Skeletal muscle tissue (tissue), 4 donors: ENCODE measurements around the gene UBR7. TPM values are rescaled to one million over a fixed set of nuclear protein-coding genes. Genes with fewer than 3 reads are reported as not detected.

Experiments
- H3K27ac ChIP-seq: one replicate; pipeline ENCODE4 v1.7.0; 2013; ENCODE audit warnings: mild to moderate bottlenecking, low read depth, low read length, inconsistent platforms
- H3K27me3 ChIP-seq, 3 donors: one replicate each; pipeline ENCODE4 v1.7.0; 2013; ENCODE audit warnings: low read length in 3 of 3; ENCODE audit not compliant: control insufficient read depth in 3 of 3, insufficient read depth in 3 of 3
- H3K36me3 ChIP-seq, 3 donors: one replicate each; pipeline ENCODE4 v1.7.0; 2013; ENCODE audit warnings: low read length in 3 of 3; ENCODE audit not compliant: control insufficient read depth in 3 of 3, insufficient read depth in 3 of 3
- H3K4me1 ChIP-seq, 3 donors: one replicate each; pipeline ENCODE4 v1.7.0; 2013; ENCODE audit warnings: low read length in 3 of 3, mild to moderate bottlenecking in 3 of 3; ENCODE audit not compliant: control insufficient read depth in 3 of 3, insufficient read depth in 3 of 3
- H3K4me3 ChIP-seq, 3 donors: one replicate each; pipeline ENCODE4 v1.7.0; 2013; ENCODE audit warnings: low read length in 3 of 3
- H3K9ac ChIP-seq, 3 donors: one replicate each; pipeline ENCODE4 v1.7.0; 2013; ENCODE audit warnings: low read length in 3 of 3, mild to moderate bottlenecking in 3 of 3, moderate library complexity in 2 of 3, low read depth in 1 of 3
- H3K9me3 ChIP-seq, 3 donors: one replicate each; pipeline ENCODE4 v1.7.0; 2013; ENCODE audit warnings: low read length in 3 of 3; ENCODE audit not compliant: control insufficient read depth in 3 of 3
- total RNA-seq: library from RNA; depleted of rRNA; stranded (reverse); fragments of >200 nt; gene quantifications from one replicate; pipeline ENCODE4 v1.2.3, GENCODE V29; 2014
- donor health status: Osteomylitis.

UBR7 gene
- total RNA-seq, 1 donor from 2014 or later: 26.1 TPM

DNA sequence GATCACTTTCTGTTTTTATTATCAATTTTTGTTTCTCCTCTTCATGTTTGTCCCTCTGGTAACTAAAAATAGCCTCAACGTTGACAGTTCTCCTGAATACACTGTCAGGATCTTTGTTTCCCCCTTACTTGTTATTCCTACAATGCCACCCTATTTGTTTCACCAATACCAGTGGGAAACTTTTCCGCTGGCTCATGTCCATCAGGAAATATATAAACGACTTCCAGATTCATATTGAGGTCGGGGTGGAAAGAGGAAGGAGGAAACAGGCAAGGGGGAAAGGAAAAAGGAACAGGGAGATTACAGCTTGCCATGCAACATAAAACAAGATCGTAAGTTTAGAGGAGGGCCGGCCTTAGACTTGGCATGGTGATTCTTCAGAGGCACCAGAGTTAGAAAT lies 64.1 kb downstream of the UBR7 start:
- Histone ChIP-seq H3K36me3 (peaks cover 0 to 5% (median 3%) of the 10 kb centered on the region in 3 donors), H3K9me3 (no peaks in the 10 kb centered on the region), H3K27ac (no peak overlapping the region), H3K27me3 (no peaks in the 10 kb centered on the region), H3K4me1 (peaks cover 0 to 16% (median 14%) of the 10 kb centered on the region in 3 donors), H3K4me3 (no peak overlapping the region), H3K9ac (no peak overlapping the region)

DNA sequence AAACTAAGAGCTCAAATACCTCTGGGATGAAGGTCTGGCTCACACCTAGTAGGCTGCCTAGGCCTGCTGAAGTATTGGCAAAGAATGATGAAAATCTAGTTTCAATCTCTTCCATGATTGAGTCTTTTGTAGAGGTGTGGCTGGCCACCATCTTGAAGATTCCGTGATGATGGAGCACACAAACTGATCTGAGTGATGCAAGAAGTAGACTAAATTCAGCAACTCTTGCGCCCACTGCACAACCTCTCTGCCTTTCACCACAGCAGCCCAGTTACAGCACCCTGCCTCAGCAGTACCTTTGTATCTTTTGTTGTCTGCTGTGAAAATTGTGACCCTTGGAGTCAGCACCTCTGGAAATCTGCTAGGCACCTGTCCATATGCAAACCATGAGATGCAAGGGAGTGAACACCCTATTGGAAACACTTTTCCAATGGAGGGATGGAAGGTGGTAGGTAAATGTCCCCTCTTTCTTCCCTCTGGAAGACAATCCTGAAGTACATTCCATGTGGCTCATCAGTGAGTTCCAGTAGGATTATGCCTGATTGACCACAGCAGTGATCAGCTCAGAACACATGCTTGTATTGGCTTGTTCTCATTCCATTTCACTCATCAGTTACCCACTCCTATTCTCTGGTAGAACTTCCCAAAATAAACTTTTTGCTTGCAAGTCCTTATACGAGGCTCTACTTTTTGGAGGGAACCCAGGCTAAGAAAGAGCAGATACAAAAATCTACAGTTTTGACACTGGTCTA lies 67.2 kb downstream of the UBR7 start:
- Histone ChIP-seq H3K27me3 (no peaks in the 10 kb centered on the region), H3K4me3 (no peak overlapping the region), H3K27ac (no peak overlapping the region), H3K4me1 (peaks cover 0 to 14% (median 7%) of the 10 kb centered on the region in 3 donors), H3K9ac (no peak overlapping the region), H3K36me3 (peaks cover 0 to 5% (median 3%) of the 10 kb centered on the region in 3 donors), H3K9me3 (no peaks in the 10 kb centered on the region)

DNA sequence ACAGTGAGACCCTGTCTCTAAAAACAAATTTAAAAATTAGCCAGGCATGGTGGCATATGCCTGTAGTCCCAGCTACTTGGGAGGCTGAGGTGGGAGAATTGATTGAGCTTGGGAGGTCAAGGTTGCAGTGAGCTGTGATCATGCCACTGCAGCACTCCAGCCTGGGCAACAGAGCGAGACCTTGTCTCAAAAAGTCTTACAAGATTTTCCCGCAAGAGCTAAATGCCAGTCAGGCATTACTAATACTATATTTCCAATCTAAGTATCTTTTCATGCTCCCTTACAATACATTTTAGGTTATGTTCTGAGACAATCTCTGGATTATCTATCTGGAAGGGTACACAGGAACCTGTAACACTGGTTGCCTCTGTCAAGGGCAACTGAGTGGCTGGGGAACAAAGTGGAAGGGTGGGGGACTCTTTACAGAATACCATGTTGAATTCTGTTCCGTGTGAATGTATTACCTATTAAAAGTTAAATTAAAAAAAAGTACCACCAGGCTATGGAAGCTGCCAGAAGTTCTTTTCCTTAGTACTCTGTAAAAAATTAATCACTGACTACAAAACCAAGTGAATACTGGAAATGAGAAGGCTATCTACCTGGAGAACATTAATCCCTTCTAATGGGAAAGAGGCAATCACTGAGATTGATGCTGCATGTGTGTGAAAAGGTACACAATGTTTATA lies 69.1 kb downstream of the UBR7 start:
- Histone ChIP-seq H3K36me3 (peaks cover 0 to 5% (median 3%) of the 10 kb centered on the region in 3 donors), H3K27me3 (no peaks in the 10 kb centered on the region)

More for the DNA sequence above, 69.1 kb downstream of the UBR7 start:
- Histone ChIP-seq H3K27ac (no peak overlapping the region), H3K4me3 (no peak overlapping the region), H3K4me1 (peaks cover 0 to 4% (median 0%) of the 10 kb centered on the region in 3 donors), H3K9me3 (no peaks in the 10 kb centered on the region), H3K9ac (no peak overlapping the region)

Other genes starting within 250 kb of the UBR7 start
- gene ITPK1, start 91.3 kb upstream of the UBR7 start, total RNA-seq: 4.7 TPM
- 20.4 TPM for gene MOAP1, start 22.4 kb upstream of the UBR7 start, total RNA-seq
- gene LYSET, start 21.9 kb upstream of the UBR7 start, total RNA-seq: 7.3 TPM
- gene GON7, start 191 bp upstream of the UBR7 start, total RNA-seq: 1.6 TPM
- gene BTBD7, start 125.8 kb downstream of the UBR7 start, total RNA-seq: 39.1 TPM
- gene COX8C, start 139.9 kb downstream of the UBR7 start, total RNA-seq: not detected
- under 0.01 TPM for gene UNC79, start 223.7 kb downstream of the UBR7 start, total RNA-seq